H7 (cell line): ENCODE measurements around the gene MVK. TPM values are rescaled to one million over a fixed set of nuclear protein-coding genes. Genes with fewer than 3 reads are reported as not detected.

Experiments
- DNase-seq: peaks from one replicate; pipeline ENCODE4 v3.0.0; 2012
- H3K27me3 ChIP-seq: 2 replicates; pipeline ENCODE4 v1.6.0; 2011; ENCODE audit warnings: mild to moderate bottlenecking, low read length; ENCODE audit not compliant: control insufficient read depth, insufficient read depth
- H3K36me3 ChIP-seq: replicated peaks from 2 replicates; pipeline ENCODE4 v1.5.1; 2011; ENCODE audit warnings: low read length; ENCODE audit not compliant: control insufficient read depth, insufficient read depth
- H3K4me3 ChIP-seq: 2 replicates; pipeline ENCODE4 v1.5.1; 2011; ENCODE audit warnings: low read depth, mild to moderate bottlenecking, control low read depth, low read length, moderate library complexity; ENCODE audit not compliant: insufficient read depth
- total RNA-seq: library from RNA; depleted of rRNA; stranded (reverse); fragments of >200 nt; shearing (Covaris generic); gene quantifications from 2 replicates; pipeline ENCODE4 v1.2.3, GENCODE V29; 2014

The MVK gene
- total RNA-seq, 1 experiment from 2014 or later, result 47.1 TPM

DNA sequence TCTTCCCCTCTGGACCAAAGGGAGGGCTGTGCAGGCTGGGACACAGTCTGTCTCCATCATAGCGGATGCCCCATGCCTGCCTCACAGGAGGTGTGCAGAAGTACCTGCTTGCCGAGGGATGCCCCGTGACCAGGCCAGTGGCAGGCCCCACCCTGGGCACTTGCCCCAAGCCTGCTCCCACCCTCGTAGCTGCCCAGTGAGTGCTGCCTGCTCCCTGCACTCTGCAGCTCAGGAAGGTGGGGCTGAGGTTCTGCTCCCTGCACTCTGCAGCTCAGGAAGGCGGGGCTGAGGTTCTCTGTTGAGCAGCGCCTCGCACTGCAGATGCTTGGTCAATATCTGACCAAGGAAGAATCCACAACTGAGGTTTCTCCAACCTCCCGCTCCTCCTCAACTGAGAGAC lies 7.2 kb upstream of the MVK start:
- Histone ChIP-seq H3K4me3 (no peak overlapping the region), H3K36me3 (peaks cover 9% of the 10 kb centered on the region), H3K27me3 (no peaks in the 10 kb centered on the region)
- no peak for DNase-seq

DNA sequence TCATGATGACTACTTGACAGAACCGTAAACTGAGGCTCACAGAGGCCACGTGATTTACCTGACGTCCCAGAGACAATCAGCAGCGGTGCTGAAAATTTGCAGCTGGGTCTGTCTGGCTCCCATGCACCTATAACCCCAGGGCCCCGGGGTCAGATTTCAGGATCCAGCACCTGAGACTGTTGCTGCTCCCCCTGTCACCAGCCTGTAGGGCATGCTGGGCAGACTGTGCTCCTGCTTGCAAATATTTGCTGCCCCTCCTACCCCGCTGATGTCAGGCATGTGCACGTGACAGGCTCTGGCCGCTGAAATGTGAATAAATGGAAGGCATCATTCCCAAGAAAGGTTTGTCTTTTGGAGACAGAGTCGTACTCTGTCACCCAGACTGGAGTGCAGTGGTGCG lies 6.3 kb upstream of the MVK start:
- peaks cover 9% of the 10 kb centered on the region for H3K36me3 ChIP-seq
- H3K4me3 ChIP-seq, result no peak overlapping the region
- no peak for DNase-seq
- H3K27me3 ChIP-seq, result no peaks in the 10 kb centered on the region

- no peak for DNase-seq
- Histone ChIP-seq H3K36me3 (peaks cover 7% of the 10 kb centered on the region), H3K4me3 (no peak overlapping the region), H3K27me3 (no peaks in the 10 kb centered on the region)
Measured at GRCh38 chr12:109567967-109568366, 5.6 kb upstream of the MVK start.

DNA sequence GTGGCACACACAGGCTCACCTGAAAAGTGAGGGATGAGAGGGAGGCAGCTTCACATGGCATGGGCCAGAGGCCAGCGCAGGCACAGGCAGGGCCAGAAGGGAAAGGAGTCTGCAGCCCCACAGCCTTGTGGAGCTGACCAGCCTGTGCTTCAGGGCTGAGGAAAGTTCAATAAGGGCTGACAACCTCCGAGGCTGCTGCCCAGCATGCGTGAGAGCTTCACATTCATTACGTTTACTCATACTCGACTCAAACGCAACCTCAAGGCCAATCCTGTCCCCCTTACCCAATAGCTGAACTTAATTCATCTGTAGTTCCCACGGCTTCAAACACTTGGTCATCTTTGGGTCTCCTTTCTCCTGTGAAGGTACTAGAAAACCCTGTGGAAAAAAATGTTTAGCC lies 5.1 kb upstream of the MVK start:
- DNase-seq, result no peak
- no peak overlapping the region for H3K4me3 ChIP-seq
- peaks cover 7% of the 10 kb centered on the region for H3K36me3 ChIP-seq
- H3K27me3 ChIP-seq, result no peaks in the 10 kb centered on the region

DNA sequence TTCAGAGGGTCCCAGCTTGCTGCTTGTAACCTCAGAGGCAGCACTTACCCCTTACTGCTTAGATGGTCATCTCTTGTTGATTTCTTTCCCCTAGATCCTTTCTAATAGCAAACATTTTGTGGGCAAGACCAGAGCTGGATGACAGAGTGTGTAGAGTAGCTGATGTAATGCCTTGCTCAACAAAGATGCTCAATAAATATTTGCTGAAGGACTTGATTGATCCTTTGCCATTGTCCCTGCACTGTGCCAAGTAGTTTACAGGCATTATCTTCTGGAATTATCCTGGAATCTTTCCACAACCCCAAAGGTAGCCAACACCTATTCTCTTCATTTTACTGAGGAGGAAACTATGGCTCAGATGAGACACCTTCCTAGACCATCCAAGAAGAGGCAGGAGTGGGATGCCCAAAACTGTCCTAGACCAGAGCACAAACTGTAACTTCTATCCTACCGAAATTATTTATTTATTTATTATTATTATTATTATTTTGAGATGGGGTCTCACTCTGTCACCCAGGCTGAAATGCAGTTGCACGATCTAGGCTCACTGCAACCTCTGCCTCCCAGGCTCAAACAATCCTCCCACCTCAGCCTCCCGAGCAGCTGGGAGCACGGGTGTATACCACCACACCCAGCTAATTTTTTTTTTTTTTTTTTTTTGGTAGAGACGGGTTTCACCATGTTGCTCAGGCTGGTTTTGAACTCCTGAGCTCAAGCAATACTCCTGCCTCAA lies 1.7 kb upstream of the MVK start:
- Histone ChIP-seq H3K36me3 (peaks cover 6% of the 10 kb centered on the region), H3K4me3 (no peak overlapping the region), H3K27me3 (no peaks in the 10 kb centered on the region)
- no peak for DNase-seq

- peaks cover 10% of the 10 kb centered on the region for H3K36me3 ChIP-seq
- no peak overlapping the region; the same call in 1 of the 2 replicates for H3K4me3 ChIP-seq
- DNase-seq, result no peak
- no peaks in the 10 kb centered on the region for H3K27me3 ChIP-seq
Measured at GRCh38 chr12:109572506-109572845, 1.1 kb upstream of the MVK start.

DNA sequence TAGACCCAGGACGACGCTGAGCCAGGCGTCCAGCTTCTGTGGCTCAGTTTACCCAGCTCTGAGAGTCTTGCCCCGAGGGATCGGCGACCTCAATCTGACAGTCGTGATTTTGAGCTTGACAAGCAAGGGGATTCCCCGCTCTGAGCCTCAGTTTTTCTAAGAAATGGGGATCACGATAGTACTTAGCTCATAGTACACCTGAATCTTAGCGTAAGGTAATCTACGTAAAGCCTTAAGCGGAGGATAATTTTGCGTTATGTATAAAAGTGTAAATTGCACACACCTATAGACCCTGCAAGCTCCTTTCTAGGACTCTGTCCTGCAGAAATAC lies 285 bp downstream of the MVK start:
- DNase-seq, result no peak
- Histone ChIP-seq H3K36me3 (peaks cover 17% of the 10 kb centered on the region), H3K4me3 (peak overlapping the region; percentile 63), H3K27me3 (no peaks in the 10 kb centered on the region)

GRCh38 chr12:109575683-109576082 lies 2.1 kb downstream of the MVK start:
- no peak for DNase-seq

DNA sequence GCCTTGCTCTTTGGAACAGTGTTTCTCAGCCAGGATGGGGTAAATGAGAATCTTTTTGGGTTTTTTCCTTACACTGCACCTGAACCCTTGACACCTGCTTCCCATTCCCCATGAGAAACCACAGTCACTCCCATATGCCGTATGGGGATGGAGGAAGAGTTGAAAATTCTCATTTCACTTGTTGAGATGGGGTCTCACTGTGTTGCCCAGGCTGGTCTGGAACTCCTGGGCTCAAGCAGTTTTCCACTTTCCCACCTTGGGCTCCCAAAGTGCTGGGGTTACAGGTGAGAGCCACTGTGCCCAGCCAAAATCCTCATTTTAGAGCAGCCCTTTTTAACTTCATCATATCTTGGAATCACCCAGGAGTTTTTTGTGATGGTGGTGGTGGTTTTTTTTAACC lies 3.7 kb downstream of the MVK start:
- peaks cover 23% of the 10 kb centered on the region for H3K36me3 ChIP-seq
- DNase-seq, result no peak
- H3K27me3 ChIP-seq, result no peaks in the 10 kb centered on the region
- H3K4me3 ChIP-seq, result no peak overlapping the region

More at GRCh38 chr12:109575683-109576082, 2.1 kb downstream of the MVK start:
- Histone ChIP-seq H3K36me3 (peaks cover 22% of the 10 kb centered on the region), H3K27me3 (no peaks in the 10 kb centered on the region), H3K4me3 (no peak overlapping the region)

DNA sequence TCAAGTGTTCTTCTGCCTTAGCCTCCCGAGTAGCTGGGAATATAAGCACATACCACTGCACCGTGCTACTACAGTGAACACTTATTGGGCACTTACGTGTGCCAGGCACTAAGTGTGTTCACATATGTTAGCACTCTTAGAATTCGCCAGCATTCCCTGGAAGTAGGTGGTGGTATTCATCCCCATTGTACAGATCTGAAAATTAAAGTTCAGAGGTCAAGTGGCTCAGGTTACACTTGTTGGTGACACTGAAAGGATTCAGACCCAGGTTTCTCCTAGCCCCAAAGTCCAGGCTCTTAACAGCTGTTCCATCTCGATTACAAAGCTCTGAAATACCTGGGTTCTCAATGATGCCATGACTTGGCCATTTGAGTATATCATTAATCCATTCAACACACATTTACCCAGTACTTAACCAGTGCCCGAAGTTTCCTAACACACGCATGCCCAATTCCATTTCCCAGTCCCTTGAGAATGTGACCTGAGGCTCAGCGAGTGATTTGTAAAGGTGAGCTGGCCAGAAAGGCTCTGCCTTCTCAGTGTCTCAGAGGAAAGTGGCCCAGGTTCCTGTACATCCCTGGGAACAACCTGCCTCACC lies 4.8 kb downstream of the MVK start:
- no peak overlapping the region for H3K4me3 ChIP-seq
- no peaks in the 10 kb centered on the region for H3K27me3 ChIP-seq
- no peak for DNase-seq
- H3K36me3 ChIP-seq, result peaks cover 23% of the 10 kb centered on the region

DNA sequence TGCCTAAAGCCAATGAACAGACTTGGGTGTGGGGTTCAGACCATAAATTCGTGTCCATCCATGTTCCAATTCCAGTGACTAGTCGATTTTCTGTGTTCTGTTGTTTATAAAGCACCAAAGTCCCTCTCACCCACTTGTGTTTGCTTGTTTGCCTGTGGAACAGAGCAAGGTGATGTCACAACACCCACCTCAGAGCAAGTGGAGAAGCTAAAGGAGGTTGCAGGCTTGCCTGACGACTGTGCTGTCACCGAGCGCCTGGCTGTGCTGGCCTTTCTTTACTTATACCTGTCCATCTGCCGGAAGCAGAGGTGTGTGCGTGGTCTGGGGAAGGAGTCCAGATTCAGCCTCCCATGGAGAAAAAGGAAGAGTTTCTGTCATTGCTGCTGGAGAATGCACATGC lies 6.0 kb downstream of the MVK start:
- H3K36me3 ChIP-seq, result peaks cover 23% of the 10 kb centered on the region

GRCh38 chr12:109580272-109580671 lies 6.7 kb downstream of the MVK start:
- peaks cover 23% of the 10 kb centered on the region for H3K36me3 ChIP-seq
- no peak for DNase-seq
- H3K27me3 ChIP-seq, result no peaks in the 10 kb centered on the region
- no peak overlapping the region for H3K4me3 ChIP-seq

More for the DNA sequence above, 6.0 kb downstream of the MVK start:
- no peaks in the 10 kb centered on the region for H3K27me3 ChIP-seq
- no peak overlapping the region for H3K4me3 ChIP-seq
- DNase-seq, result no peak

DNA sequence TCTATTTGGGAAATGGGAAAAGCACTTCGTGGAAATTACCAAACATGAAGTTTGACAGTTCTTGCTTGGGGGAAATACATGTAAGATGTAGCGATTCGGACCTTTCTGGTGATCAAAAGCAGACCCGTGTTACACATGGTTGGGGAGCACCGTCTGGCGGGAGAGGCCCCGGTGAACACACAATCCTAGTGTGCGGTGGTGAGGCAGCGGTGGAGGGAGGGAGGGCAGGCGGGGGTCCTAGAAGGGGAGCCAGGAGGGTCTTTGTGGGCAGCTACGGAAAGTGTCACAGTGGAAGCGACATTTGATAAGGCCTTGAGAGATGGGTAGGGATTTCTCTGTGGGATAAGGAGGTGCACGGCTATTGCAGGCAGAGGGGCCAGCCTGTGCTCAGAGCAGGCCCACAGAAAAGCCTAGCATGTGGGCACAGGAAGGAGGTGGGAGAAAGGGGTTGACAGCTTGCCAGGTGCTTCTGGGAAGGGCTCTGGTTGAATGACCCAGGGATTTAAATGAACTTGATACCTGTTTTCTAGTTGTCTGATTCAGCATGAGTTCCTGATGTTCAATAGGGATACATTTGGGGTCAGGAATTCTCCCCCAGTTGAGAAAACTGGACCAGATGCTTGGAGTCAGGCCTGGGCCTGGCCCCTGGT lies 7.2 kb downstream of the MVK start:
- Histone ChIP-seq H3K27me3 (no peaks in the 10 kb centered on the region), H3K4me3 (no peak overlapping the region), H3K36me3 (peaks cover 21% of the 10 kb centered on the region)
- DNase-seq, result no peak

DNA sequence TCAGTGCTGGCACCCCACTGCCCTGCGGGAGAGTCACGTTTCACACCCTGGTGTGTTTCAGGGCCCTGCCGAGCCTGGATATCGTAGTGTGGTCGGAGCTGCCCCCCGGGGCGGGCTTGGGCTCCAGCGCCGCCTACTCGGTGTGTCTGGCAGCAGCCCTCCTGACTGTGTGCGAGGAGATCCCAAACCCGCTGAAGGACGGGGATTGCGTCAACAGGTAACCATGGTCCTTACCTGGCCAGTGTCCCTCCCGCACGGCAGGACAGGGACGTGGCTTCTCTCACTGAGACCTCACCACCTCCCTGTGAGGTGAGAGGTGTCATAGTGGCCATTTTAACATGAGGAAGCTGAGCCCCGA lies 7.7 kb downstream of the MVK start:
- H3K36me3 ChIP-seq, result peaks cover 19% of the 10 kb centered on the region
- no peak overlapping the region for H3K4me3 ChIP-seq

GRCh38 chr12:109581856-109582255 lies 8.3 kb downstream of the MVK start:
- DNase-seq, result no peak
- Histone ChIP-seq H3K36me3 (peaks cover 19% of the 10 kb centered on the region), H3K27me3 (no peaks in the 10 kb centered on the region), H3K4me3 (no peak overlapping the region)

More for the DNA sequence above, 7.7 kb downstream of the MVK start:
- H3K27me3 ChIP-seq, result no peaks in the 10 kb centered on the region
- peak; percentile 47 for DNase-seq
